ENCODE results near the gene C16orf95.

The C16orf95 gene

GRCh38 chr16:87288753-87289362 is 28.3 kb downstream of the C16orf95 start:
- no peak for TF ChIP-seq ZFX (IDR thresholded peaks at IDR 0.05; ENCODE audit: borderline replicate concordance)
- no peak for TF ChIP-seq CTCF (IDR thresholded peaks at IDR 0.05)
- H3K27ac ChIP-seq: no peak overlapping the region

- TF ChIP-seq ZFX (IDR thresholded peaks at IDR 0.05; ENCODE audit: borderline replicate concordance) (no peak), CTCF (IDR thresholded peaks at IDR 0.05) (no peak)
- H3K27ac ChIP-seq: no peak overlapping the region
Measured at GRCh38 chr16:87286839-87287626, 30.2 kb downstream of the C16orf95 start.

GRCh38 chr16:87284183-87284582 is 33.0 kb downstream of the C16orf95 start:
- H3K27ac ChIP-seq: no peak overlapping the region
- no peak for TF ChIP-seq CTCF (IDR thresholded peaks at IDR 0.05)
- TF ChIP-seq ZFX (IDR thresholded peaks at IDR 0.05; ENCODE audit: borderline replicate concordance): no peak

- H3K27ac ChIP-seq: no peak overlapping the region
- TF ChIP-seq ZFX (IDR thresholded peaks at IDR 0.05; ENCODE audit: borderline replicate concordance) (no peak), CTCF (IDR thresholded peaks at IDR 0.05) (no peak)
Measured at GRCh38 chr16:87279094-87279658, 38.0 kb downstream of the C16orf95 start.

GRCh38 chr16:87278191-87279093 is 38.8 kb downstream of the C16orf95 start:
- no peak overlapping the region for H3K27ac ChIP-seq
- no peak for TF ChIP-seq ZFX (IDR thresholded peaks at IDR 0.05; ENCODE audit: borderline replicate concordance)
- TF ChIP-seq CTCF (IDR thresholded peaks at IDR 0.05): peak; percentile 91

- TF ChIP-seq CTCF (IDR thresholded peaks at IDR 0.05): no peak
- no peak for TF ChIP-seq ZFX (IDR thresholded peaks at IDR 0.05; ENCODE audit: borderline replicate concordance)
- H3K27ac ChIP-seq: no peak overlapping the region
Measured at GRCh38 chr16:87276924-87277323, 40.3 kb downstream of the C16orf95 start.
